NCI-H526 treated with DMSO at 0.1 percent for 48 hours (cell line): ENCODE measurements around the gene KCND2.

ENCODE experiments used
- DNase-seq: peaks from one replicate; lab custom pipeline; 2025; lab: John Stamatoyannopoulos, UW

Gene KCND2

GRCh38 chr7:120703585-120704240, 430.7 kb downstream of the KCND2 start:
- no peak for DNase-seq

GRCh38 chr7:120709252-120709971, 436.4 kb downstream of the KCND2 start:
- DNase-seq: no peak

- DNase-seq: no peak
These were observed 437.0 kb downstream of the KCND2 start for GRCh38 chr7:120709972-120710320.

- DNase-seq: no peak
These were observed 442.0 kb downstream of the KCND2 start for GRCh38 chr7:120714945-120715344.

- no peak for DNase-seq
These were observed 443.3 kb downstream of the KCND2 start for GRCh38 chr7:120716307-120716706.

- no peak for DNase-seq
These were observed 444.2 kb downstream of the KCND2 start for GRCh38 chr7:120717166-120717565.

GRCh38 chr7:120718361-120718760, 445.4 kb downstream of the KCND2 start:
- no peak for DNase-seq

- no peak for DNase-seq
These were observed 447.3 kb downstream of the KCND2 start for GRCh38 chr7:120720317-120720716.

GRCh38 chr7:120723465-120724385, 450.8 kb downstream of the KCND2 start:
- DNase-seq: no peak

GRCh38 chr7:120724448-120724847, 451.5 kb downstream of the KCND2 start:
- no peak for DNase-seq

GRCh38 chr7:120724955-120725354, 452.0 kb downstream of the KCND2 start:
- no peak for DNase-seq

GRCh38 chr7:120725376-120726039, 452.5 kb downstream of the KCND2 start:
- DNase-seq: peak; percentile 35

GRCh38 chr7:120729245-120729644, 456.3 kb downstream of the KCND2 start:
- DNase-seq: no peak

- no peak for DNase-seq
These were observed 458.3 kb downstream of the KCND2 start for GRCh38 chr7:120731271-120731670.

GRCh38 chr7:120732256-120732655, 459.3 kb downstream of the KCND2 start:
- no peak for DNase-seq

GRCh38 chr7:120733143-120733542, 460.2 kb downstream of the KCND2 start:
- DNase-seq: no peak

GRCh38 chr7:120733835-120734234, 460.9 kb downstream of the KCND2 start:
- DNase-seq: no peak

GRCh38 chr7:120735791-120736190, 462.8 kb downstream of the KCND2 start:
- DNase-seq: no peak

GRCh38 chr7:120738816-120739215, 465.8 kb downstream of the KCND2 start:
- no peak for DNase-seq

- no peak for DNase-seq
These were observed 467.4 kb downstream of the KCND2 start for GRCh38 chr7:120740348-120740747.

- no peak for DNase-seq
These were observed 468.5 kb downstream of the KCND2 start for GRCh38 chr7:120741371-120742042.

GRCh38 chr7:120742372-120742771, 469.4 kb downstream of the KCND2 start:
- DNase-seq: no peak
